ENCODE measurements around the gene KRT15.
"Not testable (repeated sequence)": the region's sequence is repeated elsewhere in the genome, so short reads cannot be mapped to it uniquely, and the experiment has no call there.

Gene KRT15

GRCh38 chr17:41544491-41544892 lies 25.8 kb upstream of the KRT15 start:
- no peak for DNase-seq (ENCODE audit: low read depth)

DNA sequence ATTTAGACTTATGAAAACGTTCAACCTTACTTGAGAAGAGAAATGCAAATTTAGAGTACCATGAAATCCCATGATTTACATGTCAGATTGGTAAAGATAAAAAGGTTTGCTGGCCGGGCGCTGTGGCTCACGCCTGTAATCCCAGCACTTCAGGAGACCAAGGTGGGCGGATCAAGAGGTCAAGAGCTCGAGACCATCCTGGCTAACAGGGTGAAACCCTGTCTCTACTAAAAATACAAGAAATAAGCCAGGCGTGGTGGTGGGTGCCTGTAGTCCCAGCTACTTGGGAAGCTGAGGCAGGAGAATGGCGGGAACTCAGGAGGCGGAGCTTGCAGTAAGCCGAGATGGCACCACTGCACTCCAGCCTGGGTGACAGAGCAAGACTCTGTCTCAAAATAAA lies 24.1 kb upstream of the KRT15 start:
- not testable (repeated sequence) for DNase-seq (ENCODE audit: low read depth)

- no peak for DNase-seq (ENCODE audit: low read depth)
These were observed 23.7 kb upstream of the KRT15 start for GRCh38 chr17:41542357-41542756.

GRCh38 chr17:41540921-41541625 lies 22.4 kb upstream of the KRT15 start:
- DNase-seq (ENCODE audit: low read depth) = no peak

- DNase-seq (ENCODE audit: low read depth) = no peak
These were observed 21.4 kb upstream of the KRT15 start for GRCh38 chr17:41539979-41540701.

DNA sequence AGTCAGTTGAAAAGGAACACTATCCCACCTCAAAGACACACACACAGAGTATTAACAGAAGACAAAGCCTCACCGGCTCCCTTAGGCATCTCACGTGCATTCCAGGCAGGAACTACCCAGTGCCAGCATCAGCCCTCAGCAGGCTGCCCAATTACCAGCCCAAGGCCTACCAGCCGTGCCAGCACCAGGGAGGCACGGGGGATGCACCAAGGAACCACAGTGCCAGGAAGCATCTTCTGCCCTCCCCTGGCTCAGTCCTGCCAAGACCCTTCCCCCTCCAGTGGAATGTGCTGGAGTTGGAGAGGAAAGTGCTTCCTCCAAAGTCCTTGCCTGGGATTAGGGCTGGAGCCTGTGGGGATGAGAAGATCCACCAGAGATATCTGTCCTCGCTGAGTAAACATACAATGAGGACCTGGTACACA lies 20.4 kb upstream of the KRT15 start:
- no peak for DNase-seq (ENCODE audit: low read depth)

DNA sequence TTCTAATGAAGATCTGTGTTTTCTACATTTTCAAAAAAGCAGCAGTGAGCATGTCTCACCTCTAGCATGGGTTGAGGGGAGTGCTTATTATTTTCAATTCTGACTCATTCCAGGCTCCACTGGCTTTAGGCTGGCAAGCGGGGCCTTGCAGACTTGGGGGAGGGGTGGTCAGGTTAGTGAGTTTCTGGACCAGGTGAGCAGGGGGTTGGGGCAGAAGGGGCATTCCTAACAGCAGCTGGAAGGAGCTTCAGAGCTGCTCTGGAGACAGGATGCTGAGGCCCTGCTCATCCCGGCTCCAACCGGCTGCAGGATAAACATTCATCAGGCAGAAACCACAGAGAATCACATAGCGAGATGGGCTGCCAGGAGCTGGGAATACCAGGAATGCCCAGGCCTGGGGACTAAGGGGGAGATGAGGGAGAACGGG lies 19.9 kb upstream of the KRT15 start:
- DNase-seq (ENCODE audit: low read depth) = no peak

DNA sequence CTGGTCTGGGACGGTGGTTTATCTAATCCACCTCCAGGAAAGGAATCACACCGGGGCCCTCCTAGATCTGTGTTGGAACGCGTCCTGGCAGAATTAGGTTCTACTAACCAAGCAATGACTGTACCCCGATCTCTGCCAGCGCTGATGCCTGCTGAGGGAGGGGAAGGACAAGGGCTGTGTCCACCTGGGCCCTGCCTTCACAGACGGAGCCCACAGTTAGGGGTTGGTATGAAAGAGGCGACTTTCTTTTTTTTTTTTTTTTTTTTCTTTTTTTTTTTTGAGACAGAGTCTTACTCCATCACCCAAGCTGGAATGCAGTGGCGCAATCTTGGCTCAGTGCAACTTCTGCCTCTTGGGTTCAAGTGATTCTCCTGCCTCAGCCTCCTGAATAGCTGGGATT lies 19.3 kb upstream of the KRT15 start:
- no peak for DNase-seq (ENCODE audit: low read depth)

DNA sequence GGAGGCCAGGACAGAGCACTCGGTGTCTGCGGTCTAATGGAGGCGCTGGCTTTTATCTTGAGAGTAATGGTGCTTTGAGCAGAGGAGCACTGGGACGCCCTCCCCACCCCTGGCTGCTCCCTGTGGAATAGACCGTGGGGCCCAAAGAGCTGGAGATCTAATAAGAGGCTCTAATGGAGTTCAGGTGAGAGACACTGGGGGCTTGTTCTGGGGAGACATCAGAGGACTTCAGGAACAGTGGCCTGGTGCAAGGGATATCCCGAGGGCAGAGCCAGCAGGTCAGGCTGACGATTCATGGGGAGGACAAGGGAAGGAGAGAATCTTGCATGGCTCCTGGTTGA lies 18.9 kb upstream of the KRT15 start:
- no peak for DNase-seq (ENCODE audit: low read depth)

DNA sequence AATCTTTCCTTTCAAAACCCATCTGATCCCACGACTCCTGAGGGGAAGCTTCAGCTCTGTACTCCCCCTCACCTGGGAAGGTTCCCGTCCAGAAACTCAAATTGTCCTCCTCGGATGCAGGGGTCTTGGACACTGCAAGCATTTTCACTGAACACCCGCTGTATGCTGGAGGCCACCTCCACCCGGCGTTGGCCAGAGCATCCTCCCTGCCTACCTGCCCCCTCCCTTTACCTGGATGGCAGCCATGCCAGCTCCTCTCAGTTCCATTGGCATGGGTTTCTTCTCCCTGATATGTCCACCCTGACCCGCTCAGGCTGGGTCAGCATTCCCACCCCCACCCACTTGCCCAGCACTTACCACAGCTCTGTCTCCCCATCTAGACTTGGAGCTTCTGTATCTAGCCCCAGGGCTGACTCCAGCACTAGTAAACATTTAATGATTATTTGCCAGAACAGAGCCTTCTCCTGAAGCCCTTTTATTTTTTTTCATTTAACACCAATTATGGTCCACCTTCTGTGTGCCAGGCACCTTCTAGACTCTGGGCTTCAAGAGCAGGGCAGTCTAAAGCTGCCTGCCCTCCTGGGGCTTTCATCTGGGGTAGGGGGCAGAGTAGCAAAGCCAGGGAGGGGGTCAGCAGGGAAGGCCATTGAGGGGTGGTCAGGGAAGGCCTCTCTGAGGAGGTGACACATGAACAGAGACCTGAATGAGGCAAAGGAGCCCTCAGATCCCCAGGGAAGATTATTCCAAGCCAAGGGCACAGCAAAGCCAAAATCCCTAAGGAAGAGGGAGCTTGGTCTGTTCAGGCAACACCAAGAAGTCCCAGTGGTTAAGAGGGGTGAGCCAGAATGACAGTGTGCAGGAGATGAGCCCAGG lies 18.3 kb upstream of the KRT15 start:
- no peak for DNase-seq (ENCODE audit: low read depth)

GRCh38 chr17:41535764-41536481 lies 17.2 kb upstream of the KRT15 start:
- DNase-seq (ENCODE audit: low read depth) = no peak

GRCh38 chr17:41534899-41535546 lies 16.3 kb upstream of the KRT15 start:
- no peak for DNase-seq (ENCODE audit: low read depth)

GRCh38 chr17:41533613-41534012 lies 14.9 kb upstream of the KRT15 start:
- DNase-seq (ENCODE audit: low read depth) = no peak

- DNase-seq (ENCODE audit: low read depth) = no peak
These were observed 14.4 kb upstream of the KRT15 start for GRCh38 chr17:41532947-41533570.

GRCh38 chr17:41531993-41532392 lies 13.3 kb upstream of the KRT15 start:
- DNase-seq (ENCODE audit: low read depth) = no peak

DNA sequence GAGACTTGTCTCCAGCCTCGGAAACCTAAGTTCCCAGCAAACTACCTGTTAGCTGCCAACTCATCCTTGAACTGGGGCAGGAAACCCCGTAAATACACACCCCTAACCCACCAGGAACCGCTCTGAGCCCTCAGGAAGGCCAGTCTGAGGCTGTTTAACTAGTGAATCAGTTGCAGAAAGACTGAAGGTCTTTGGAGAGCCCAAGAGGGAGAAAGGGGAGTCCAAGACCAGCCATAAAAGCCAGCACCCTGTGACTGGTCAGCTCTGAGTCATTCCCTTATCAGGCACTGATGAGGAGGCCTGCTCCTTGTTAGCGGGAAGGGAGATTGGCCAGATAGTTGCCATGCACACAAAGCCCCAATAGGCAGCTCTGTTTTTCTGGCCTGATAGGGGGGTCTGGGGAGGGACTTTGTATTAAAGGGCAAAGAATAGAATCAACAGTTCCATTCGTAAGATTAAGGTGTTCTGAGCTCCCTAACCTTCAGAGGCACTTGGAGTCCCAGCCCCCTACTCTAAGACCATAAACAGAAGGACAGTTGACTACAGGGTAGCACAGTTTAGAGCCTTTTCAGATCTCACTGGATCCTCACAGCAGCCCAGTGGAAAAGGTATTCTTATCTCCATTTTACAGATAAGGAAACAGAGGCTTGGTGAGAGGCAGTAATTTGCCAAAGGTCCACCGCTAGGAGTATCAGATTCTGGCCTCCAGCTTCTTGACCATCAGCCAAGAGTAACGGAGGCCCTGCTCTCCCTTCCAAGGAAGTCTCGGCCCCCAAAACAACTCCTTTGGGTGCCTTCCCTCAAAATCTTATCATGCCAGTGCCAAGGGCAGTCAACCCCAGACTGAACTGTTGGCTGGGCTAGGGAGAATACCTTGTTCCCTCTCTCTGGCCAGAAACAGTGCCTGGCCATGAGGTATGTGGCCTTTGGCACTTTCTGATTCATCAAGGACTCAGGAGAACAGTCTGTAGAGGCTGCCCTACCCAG lies 11.7 kb upstream of the KRT15 start:
- DNase-seq (ENCODE audit: low read depth) = peak; percentile 65

DNA sequence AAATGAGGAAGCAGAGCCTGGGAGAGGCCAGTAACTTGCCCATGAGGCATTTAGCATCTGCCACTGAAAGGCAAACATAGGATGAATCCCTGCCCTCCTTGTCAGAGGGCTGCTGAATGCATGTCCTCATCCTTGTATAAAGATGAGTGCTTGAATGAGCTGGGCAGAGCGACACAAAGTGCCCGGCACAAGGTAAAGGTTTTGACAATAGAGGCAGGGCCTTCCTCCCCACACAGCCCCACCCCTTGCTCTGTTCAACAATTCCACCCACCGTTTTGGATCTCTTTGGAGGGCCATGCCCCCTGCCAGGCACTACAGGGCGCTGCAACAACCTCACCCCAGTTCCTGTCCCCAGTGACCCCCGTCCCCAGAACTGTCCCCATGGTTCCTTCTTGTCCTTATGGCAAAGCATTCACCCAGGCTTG lies 10.8 kb upstream of the KRT15 start:
- no peak for DNase-seq (ENCODE audit: low read depth)

- no peak for DNase-seq (ENCODE audit: low read depth)
These were observed 10.3 kb upstream of the KRT15 start for GRCh38 chr17:41528959-41529353.

DNA sequence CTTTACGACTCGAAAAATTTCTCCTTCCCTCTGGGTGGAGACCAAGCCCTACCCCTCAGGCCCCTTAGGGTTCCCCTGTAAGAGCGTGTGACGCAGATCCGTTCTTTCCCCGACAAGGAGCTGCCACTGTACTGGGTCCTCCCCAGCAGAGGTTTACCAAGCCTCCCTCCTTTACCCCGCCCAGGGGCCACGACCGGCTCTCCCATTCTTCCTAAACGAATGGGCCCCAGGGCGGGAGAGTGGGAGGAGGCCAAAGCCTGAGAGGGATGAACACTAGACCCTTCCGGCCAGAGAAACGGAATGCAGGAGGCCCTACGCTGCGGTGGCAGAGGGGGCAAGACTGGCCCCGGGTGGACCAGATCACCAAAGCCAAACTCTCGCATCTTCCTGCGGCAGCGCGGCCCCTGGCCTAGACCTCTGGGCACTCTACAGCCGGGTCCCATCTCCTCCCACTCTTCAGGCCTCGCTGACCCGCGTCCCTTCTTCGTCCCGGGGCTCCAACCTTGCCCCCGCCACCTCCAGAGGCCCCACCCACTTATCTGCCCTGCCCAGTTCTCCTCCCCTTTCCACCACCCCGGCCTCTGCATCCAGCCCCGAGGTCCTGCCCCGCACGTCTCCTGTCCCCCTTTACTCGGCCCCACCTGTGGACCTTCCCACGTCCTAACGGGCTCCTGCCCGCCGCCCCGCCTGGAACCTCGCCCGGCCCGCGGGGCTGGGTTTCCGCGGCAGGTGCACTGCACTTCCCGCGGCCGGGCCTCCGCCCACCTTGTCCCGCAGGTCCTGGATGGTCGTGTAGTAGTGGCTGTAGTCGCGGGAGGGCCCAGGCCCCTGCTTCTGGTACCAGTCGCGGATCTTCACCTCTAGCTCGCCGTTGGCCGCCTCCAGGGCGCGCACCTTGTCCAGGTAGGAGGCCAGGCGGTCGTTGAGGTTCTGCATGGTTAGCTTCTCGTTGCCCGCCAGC lies 8.7 kb upstream of the KRT15 start:
- no peak for DNase-seq (ENCODE audit: low read depth)
